ENCODE data around the gene SPON1. TPM values are rescaled to one million over a fixed set of nuclear protein-coding genes. Genes with fewer than 3 reads are reported as not detected.
"Not testable (repeated sequence)": the region's sequence is repeated elsewhere in the genome, so short reads cannot be mapped to it uniquely, and the experiment has no call there.

The SPON1 gene
- total and polyA plus RNA-seq, 2 donors (not counting 1 experiment from before 2014, with no cell fraction given), result 0.30 TPM; not detected in 1

- peaks cover 5% of the 10 kb centered on the region for H3K9me3 Mint-ChIP-seq (ENCODE audit: insufficient read depth)
- DNase-seq (no peak), ATAC-seq (ENCODE audit: low read depth) (no peak)
- Histone ChIP-seq H3K9me3 (ENCODE audit: control extremely low read depth in 1 of 3, control insufficient read depth in 2 of 3, insufficient read depth in 1 of 3, low read length in 2 of 3) (peaks cover 0 to 3% (median 0%) of the 10 kb centered on the region in 3 donors), H3K4me2 (replicated peaks; ENCODE audit: low read depth, low read length, poor library complexity, severe bottlenecking) (no peak overlapping the region), H3K79me2 (ENCODE audit: control insufficient read depth, insufficient read depth, low read length) (no peaks in the 10 kb centered on the region), H3K27ac (ENCODE audit: low read length in 2 of 2) (no peak overlapping the region), H4K20me1 (ENCODE audit: control insufficient read depth, insufficient read depth, low read length, poor library complexity, severe bottlenecking) (no peaks in the 10 kb centered on the region), H3K36me3 (replicated peaks in 1 of 2; ENCODE audit: control extremely low read depth in 1 of 2, control insufficient read depth in 1 of 2, extremely low read depth in 1 of 2, insufficient read depth in 2 of 2, low read length in 1 of 2) (no peaks in the 10 kb centered on the region), H3K9ac (ENCODE audit: low read length) (no peak overlapping the region), H3K4me3 (ENCODE audit: control extremely low read depth in 1 of 5, extremely low read depth in 1 of 5, insufficient read depth in 1 of 5, low read depth in 2 of 5, low read length in 4 of 5) (no peak overlapping the region), H3K27me3 (replicated peaks in 1 of 4; ENCODE audit: control extremely low read depth in 1 of 4, control insufficient read depth in 3 of 4, insufficient read depth in 4 of 4, low read length in 3 of 4) (no peaks in the 10 kb centered on the region), H2AFZ (ENCODE audit: insufficient read depth, low read depth, low read length, poor library complexity, severe bottlenecking) (no peak overlapping the region), H3K4me1 (ENCODE audit: control insufficient read depth in 2 of 2, insufficient read depth in 2 of 2, low read length in 2 of 2) (no peaks in the 10 kb centered on the region)
- H3K27me3 Mint-ChIP-seq, result no peaks in the 10 kb centered on the region
- no peak for TF ChIP-seq EZH2 (IDR thresholded peaks at IDR 0.05; ENCODE audit: borderline replicate concordance, insufficient read depth, low read depth, low read length, poor library complexity, severe bottlenecking)
- no peak for TF ChIP-seq CTCF (IDR thresholded peaks at IDR 0.05)
- no peak overlapping the region for H3K4me3 Mint-ChIP-seq
- ChIA-PET POLR2A (no interaction called here), CTCF (interaction anchor here (1.6 kb wide), 1 partner anchor 27 kb away, joined by 5 read pairs; no protein-coding TSS in a partner anchor)
- H3K4me1 Mint-ChIP-seq, result peaks cover 22% of the 10 kb centered on the region
- 87% methylated on average over 3 of the region's 4 CpGs for WGBS (ENCODE audit: insufficient coverage)
- H3K27ac Mint-ChIP-seq, result no peak overlapping the region
- intact Hi-C loops (cut with micrococcal nuclease), result no loop called here
These were observed 31.2 kb upstream of the SPON1 start for GRCh38 chr11:13931356-13931755.

- CTCF ChIA-PET; H2AFZ ChIP-seq (ENCODE audit: insufficient read depth, low read depth, low read length, poor library complexity, severe bottlenecking); H3K4me3 ChIP-seq (ENCODE audit: control extremely low read depth in 1 of 5, extremely low read depth in 1 of 5, insufficient read depth in 1 of 5, low read depth in 2 of 5, low read length in 4 of 5); H3K4me2 ChIP-seq (replicated peaks; ENCODE audit: low read depth, low read length, poor library complexity, severe bottlenecking); H3K4me1 ChIP-seq (ENCODE audit: control insufficient read depth in 2 of 2, insufficient read depth in 2 of 2, low read length in 2 of 2); H3K27ac Mint-ChIP-seq; H3K9ac ChIP-seq (ENCODE audit: low read length); H3K27ac ChIP-seq (ENCODE audit: low read length in 2 of 2); H4K20me1 ChIP-seq (ENCODE audit: control insufficient read depth, insufficient read depth, low read length, poor library complexity, severe bottlenecking); intact Hi-C loops (cut with micrococcal nuclease); H3K9me3 ChIP-seq (ENCODE audit: control extremely low read depth in 1 of 3, control insufficient read depth in 2 of 3, insufficient read depth in 1 of 3, low read length in 2 of 3); POLR2A ChIA-PET; H3K4me3 Mint-ChIP-seq; H3K9me3 Mint-ChIP-seq (ENCODE audit: insufficient read depth); DNase-seq; H3K79me2 ChIP-seq (ENCODE audit: control insufficient read depth, insufficient read depth, low read length); H3K36me3 ChIP-seq (replicated peaks in 1 of 2; ENCODE audit: control extremely low read depth in 1 of 2, control insufficient read depth in 1 of 2, extremely low read depth in 1 of 2, insufficient read depth in 2 of 2, low read length in 1 of 2); ATAC-seq (ENCODE audit: low read depth): not testable (repeated sequence)
- peaks cover 14% of the 10 kb centered on the region for H3K27me3 Mint-ChIP-seq
- 92% methylated on average over 2 of the region's 4 CpGs for WGBS (ENCODE audit: insufficient coverage)
- H3K4me1 Mint-ChIP-seq, result peaks cover 14% of the 10 kb centered on the region
- peaks cover 0 to 10% (median 4%) of the 10 kb centered on the region in 4 experiments for H3K27me3 ChIP-seq (replicated peaks in 1 of 4; ENCODE audit: control extremely low read depth in 1 of 4, control insufficient read depth in 3 of 4, insufficient read depth in 4 of 4, low read length in 3 of 4)
These were observed 25.4 kb upstream of the SPON1 start for GRCh38 chr11:13937154-13937553.

GRCh38 chr11:13938829-13939228 lies 23.7 kb upstream of the SPON1 start:
- H3K9ac ChIP-seq (ENCODE audit: low read length); H3K4me3 Mint-ChIP-seq; DNase-seq; ATAC-seq (ENCODE audit: low read depth); POLR2A ChIA-PET; H3K27ac Mint-ChIP-seq; H3K27ac ChIP-seq (ENCODE audit: low read length in 2 of 2); H3K79me2 ChIP-seq (ENCODE audit: control insufficient read depth, insufficient read depth, low read length); CTCF ChIA-PET; H2AFZ ChIP-seq (ENCODE audit: insufficient read depth, low read depth, low read length, poor library complexity, severe bottlenecking); H3K4me2 ChIP-seq (replicated peaks; ENCODE audit: low read depth, low read length, poor library complexity, severe bottlenecking); H3K4me3 ChIP-seq (ENCODE audit: control extremely low read depth in 1 of 5, extremely low read depth in 1 of 5, insufficient read depth in 1 of 5, low read depth in 2 of 5, low read length in 4 of 5); intact Hi-C loops (cut with micrococcal nuclease); H3K36me3 ChIP-seq (replicated peaks in 1 of 2; ENCODE audit: control extremely low read depth in 1 of 2, control insufficient read depth in 1 of 2, extremely low read depth in 1 of 2, insufficient read depth in 2 of 2, low read length in 1 of 2); H4K20me1 ChIP-seq (ENCODE audit: control insufficient read depth, insufficient read depth, low read length, poor library complexity, severe bottlenecking); H3K4me1 ChIP-seq (ENCODE audit: control insufficient read depth in 2 of 2, insufficient read depth in 2 of 2, low read length in 2 of 2); H3K9me3 ChIP-seq (ENCODE audit: control extremely low read depth in 1 of 3, control insufficient read depth in 2 of 3, insufficient read depth in 1 of 3, low read length in 2 of 3); H3K9me3 Mint-ChIP-seq (ENCODE audit: insufficient read depth): not testable (repeated sequence)
- H3K4me1 Mint-ChIP-seq, result peaks cover 14% of the 10 kb centered on the region
- H3K27me3 Mint-ChIP-seq, result peaks cover 19% of the 10 kb centered on the region
- peaks cover 0 to 13% (median 5%) of the 10 kb centered on the region in 4 experiments for H3K27me3 ChIP-seq (replicated peaks in 1 of 4; ENCODE audit: control extremely low read depth in 1 of 4, control insufficient read depth in 3 of 4, insufficient read depth in 4 of 4, low read length in 3 of 4)
- WGBS (ENCODE audit: insufficient coverage), result 81% methylated on average over 10 of the region's 10 CpGs

All from B cell (primary cell).